Fibroblast of peridontal ligament (primary cell): ENCODE measurements around the gene CHIC2.
A peak's percentile ranks its signal among the peaks of the same experiment; 100 is the strongest.

Source experiments
- DNase-seq: peaks from one replicate; pipeline ENCODE4 v3.0.0-alpha.2; 2010; ENCODE audit errors: extremely low read depth

CHIC2 gene

GRCh38 chr4:54093324-54094240 lies 29.2 kb upstream of the CHIC2 start:
- DNase-seq, result no peak

- DNase-seq, result no peak
Measured at GRCh38 chr4:54092405-54093323, 28.3 kb upstream of the CHIC2 start.

GRCh38 chr4:54091637-54092404 lies 27.4 kb upstream of the CHIC2 start:
- DNase-seq, result peak; percentile 78

- no peak for DNase-seq
Measured at GRCh38 chr4:54090804-54091623, 26.6 kb upstream of the CHIC2 start.

- no peak for DNase-seq
Measured at GRCh38 chr4:54090404-54090803, 26.0 kb upstream of the CHIC2 start.

- DNase-seq, result no peak
Measured at GRCh38 chr4:54089875-54090274, 25.5 kb upstream of the CHIC2 start.

- DNase-seq, result peak; percentile 96
Measured at GRCh38 chr4:54085284-54085683, 20.9 kb upstream of the CHIC2 start.

GRCh38 chr4:54082168-54082567 lies 17.8 kb upstream of the CHIC2 start:
- peak; percentile 99 for DNase-seq

GRCh38 chr4:54077812-54078211 lies 13.4 kb upstream of the CHIC2 start:
- DNase-seq, result peak; percentile 50

GRCh38 chr4:54076673-54077072 lies 12.3 kb upstream of the CHIC2 start:
- no peak for DNase-seq

- DNase-seq, result no peak
Measured at GRCh38 chr4:54074381-54074780, 10.0 kb upstream of the CHIC2 start.

GRCh38 chr4:54073271-54073880 lies 9.0 kb upstream of the CHIC2 start:
- DNase-seq, result peak; percentile 73

GRCh38 chr4:54067166-54067565 lies 2.8 kb upstream of the CHIC2 start:
- peak; percentile 74 for DNase-seq

- no peak for DNase-seq
Measured at GRCh38 chr4:54066718-54067129, 2.3 kb upstream of the CHIC2 start.

GRCh38 chr4:54066088-54066415 lies 1.6 kb upstream of the CHIC2 start:
- no peak for DNase-seq

GRCh38 chr4:54065282-54066087 lies 1.1 kb upstream of the CHIC2 start:
- peak; percentile 57 for DNase-seq

GRCh38 chr4:54063737-54064316 lies 578 bp downstream of the CHIC2 start:
- peak; percentile 30 for DNase-seq

- peak; percentile 58 for DNase-seq
Measured at GRCh38 chr4:54063229-54063628, 1.2 kb downstream of the CHIC2 start.

- DNase-seq, result no peak
Measured at GRCh38 chr4:54062392-54062791, 2.0 kb downstream of the CHIC2 start.
